ENCODE measurements around the gene MRPL17.

- TF ChIP-seq ZBTB14 (CRISPR knock-in tag; IDR thresholded peaks at IDR 0.05) (no peak), ERF (CRISPR knock-in tag; IDR thresholded peaks at IDR 0.05) (no peak), NR2F6 (IDR thresholded peaks at IDR 0.05) (no peak), NR2F6 (CRISPR knock-in tag; IDR thresholded peaks at IDR 0.05) (no peak)
Observed at GRCh38 chr11:6727971-6728760, 45.0 kb upstream of the MRPL17 start.

All from HepG2 (cell line).